Ramos (cell line): Measurements from ENCODE around the gene CYP46A1.

Experiments used
- in situ Hi-C: fragments of 300-500 bp; cut with MboI; formaldehyde crosslinking; loops from one replicate; pipeline ENCODE4 v1.14.3; 2022; ENCODE audit warnings: low sequenced_read_pairs; ENCODE audit not compliant: unreplicated experiment

CYP46A1 gene

DNA sequence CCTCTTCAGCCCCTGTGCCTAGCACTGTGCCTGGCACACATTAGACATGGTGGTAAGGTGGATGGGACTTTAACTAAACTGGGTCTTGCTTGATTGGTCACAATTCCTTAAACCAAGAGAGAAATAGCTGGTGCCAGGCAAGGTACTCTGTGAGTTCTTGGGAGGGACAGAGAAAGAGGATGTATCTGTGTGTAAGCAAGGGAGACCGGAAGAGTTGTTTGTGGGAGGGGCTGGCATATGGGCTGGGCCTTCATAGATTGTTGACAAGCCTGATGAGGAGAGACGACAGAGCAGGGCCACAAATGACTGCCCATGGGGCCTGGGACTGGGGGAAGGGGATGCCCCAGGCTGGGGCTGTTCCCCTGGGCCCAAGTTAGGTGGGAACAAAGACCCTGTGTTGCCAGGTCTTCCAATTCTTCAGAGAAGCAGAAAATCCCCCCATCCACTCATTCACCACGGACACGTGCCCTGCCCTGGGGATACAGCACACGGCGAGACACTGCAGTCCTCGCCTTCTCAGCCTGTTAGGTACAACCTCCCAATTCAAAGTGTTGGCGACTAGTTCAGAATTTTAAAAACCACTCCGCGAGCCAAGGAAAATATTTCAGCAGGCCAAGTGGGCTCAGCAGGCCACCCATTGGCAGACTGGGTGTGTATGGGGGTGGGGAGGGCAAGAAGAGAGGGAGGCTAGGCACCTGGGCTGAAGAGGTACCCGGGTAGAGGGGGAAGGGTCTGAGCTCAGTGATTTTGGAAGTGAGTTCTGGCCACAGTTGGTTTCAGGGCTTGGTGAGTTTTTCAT is 11.4 kb upstream of the CYP46A1 start:
- in situ Hi-C loops: no loop called here

DNA sequence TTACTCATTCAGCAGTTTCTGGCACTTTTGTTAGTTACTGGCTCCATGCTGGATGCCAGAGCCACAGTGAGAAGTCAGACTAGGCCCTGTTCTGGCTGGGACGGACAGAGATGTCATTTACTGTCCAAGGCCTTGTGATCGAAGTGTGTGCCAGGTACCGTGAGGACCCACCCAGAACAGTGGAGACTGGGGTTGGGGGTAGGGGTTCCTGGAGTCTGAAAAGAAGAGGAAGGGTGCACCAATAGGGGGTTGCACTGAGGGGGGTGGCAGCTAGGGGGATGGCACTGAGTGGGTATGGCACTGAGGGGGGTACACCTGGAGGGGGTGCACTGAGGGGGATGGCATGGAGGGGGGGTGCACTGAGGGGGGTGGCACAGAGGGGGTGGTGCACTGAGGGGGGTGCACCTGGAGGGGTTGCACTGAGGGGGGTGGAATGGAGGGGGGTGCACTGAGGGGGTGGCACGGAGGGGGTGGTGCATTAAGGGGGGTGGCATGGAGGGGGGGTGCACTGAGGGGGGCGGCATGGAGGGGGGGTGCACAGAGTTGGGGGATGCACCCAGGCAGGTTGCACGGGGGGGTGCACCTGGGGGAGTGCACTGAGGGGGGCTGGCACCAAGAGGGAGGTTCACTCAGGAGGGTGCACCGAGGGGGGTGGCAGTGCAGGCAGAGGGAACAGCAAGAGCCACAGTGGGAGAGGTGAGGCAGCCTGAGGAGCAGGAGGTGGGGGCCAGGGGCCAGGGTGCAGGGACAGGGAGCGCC is 10.6 kb upstream of the CYP46A1 start:
- in situ Hi-C loops: no loop called here

- in situ Hi-C loops: no loop called here
These were observed 9.9 kb upstream of the CYP46A1 start for GRCh38 chr14:99674064-99674650.

DNA sequence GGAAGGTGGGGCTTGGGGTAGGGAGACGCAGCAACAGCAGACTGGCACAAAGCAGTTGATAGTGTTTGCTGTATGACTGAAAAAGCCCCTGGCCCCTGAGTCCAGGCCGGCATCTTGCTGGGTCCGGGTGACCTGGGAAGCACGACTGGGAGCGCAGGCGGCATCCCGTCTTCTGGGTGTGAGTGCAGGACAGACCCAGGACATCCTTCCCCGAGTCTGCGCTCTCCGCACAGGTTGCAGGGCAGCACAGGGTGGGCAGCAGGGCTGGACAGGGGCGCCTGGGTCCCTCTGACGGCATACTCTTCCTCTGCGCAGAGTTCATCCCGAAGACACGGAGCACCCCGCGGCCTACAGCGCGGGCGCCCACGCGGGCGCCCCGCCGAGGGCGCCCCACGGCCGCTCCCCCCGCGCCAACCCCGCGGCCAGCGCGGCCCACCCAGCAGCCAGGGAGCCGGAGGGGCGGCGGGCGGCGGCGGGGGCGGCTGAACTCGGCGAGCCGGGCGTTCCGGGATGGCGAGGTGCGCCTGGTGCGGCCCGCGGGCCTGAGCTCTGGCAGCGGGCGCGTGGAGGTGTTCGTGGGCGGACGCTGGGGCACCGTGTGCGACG is 9.2 kb upstream of the CYP46A1 start:
- in situ Hi-C loops: no loop called here

DNA sequence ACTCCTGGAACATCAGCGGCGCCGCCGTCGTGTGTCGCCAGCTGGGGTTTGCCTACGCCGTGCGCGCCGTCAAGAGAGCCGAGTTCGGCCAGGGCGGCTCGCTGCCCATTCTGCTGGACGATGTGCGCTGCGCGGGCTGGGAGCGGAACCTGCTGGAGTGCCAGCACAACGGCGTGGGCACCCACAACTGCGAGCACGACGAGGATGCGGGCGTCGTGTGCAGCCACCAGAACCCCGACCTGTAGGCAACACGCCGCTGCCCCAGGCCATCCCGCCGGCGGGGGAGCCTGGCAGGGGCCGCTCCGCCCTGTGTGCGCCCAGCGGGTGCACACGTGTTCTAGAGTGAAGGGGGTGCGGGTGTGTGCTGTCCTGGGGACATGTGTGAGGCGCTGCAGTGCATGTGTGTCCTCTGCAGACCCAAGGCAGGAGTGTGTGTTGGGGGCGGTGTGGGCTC is 8.7 kb upstream of the CYP46A1 start:
- in situ Hi-C loops: no loop called here

- in situ Hi-C loops: no loop called here
These were observed 8.1 kb upstream of the CYP46A1 start for GRCh38 chr14:99675951-99676350.

- in situ Hi-C loops: no loop called here
These were observed 7.4 kb upstream of the CYP46A1 start for GRCh38 chr14:99676657-99677056.

DNA sequence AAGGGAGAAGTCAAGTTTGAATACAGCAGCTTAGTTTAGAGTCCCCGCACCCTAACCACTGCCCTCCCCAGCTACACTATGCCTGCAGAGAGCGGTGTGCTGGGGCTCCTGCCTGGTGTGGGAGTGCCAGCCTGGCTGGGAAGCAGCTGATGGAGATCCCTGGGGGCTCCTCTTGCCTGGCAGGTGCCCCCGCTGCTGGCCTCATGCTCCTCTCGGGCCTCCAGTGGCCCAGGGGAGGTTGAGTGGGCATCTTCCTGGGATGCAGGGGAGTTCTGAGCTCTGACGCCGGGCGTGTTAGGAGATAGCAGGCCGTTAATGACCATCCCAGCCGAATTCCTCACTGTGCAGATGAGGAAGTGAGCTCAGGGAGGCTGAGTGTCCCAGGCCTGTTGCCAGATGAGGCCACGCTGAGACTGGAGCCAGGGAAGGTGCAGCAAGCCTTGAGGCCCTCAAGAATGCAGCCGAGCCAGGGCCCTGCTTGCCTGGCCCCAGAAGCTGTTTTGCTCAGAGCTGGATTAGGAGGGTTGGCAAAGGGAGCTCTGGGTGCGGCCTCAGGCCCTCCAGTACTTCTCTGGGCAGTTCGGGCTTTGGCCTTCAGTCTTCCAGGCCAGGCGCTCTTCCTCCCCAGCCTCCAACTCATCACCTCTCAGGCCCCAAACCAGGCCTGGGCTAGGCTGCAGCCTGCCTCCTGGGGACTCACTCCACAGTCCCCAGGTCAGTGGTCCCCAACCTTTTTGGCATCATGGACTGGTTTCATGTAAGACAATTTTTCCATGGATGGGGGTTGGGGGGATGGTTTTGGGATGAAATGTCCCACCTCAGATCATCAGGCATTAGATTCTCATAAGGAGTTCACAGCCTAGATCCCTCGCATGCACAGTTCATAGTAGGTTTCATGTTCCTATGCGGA is 6.6 kb upstream of the CYP46A1 start:
- in situ Hi-C loops: no loop called here

- in situ Hi-C loops: no loop called here
These were observed 5.9 kb upstream of the CYP46A1 start for GRCh38 chr14:99678198-99678597.

- in situ Hi-C loops: no loop called here
These were observed 5.0 kb upstream of the CYP46A1 start for GRCh38 chr14:99679111-99679510.

GRCh38 chr14:99679543-99679942 is 4.6 kb upstream of the CYP46A1 start:
- in situ Hi-C loops: no loop called here

DNA sequence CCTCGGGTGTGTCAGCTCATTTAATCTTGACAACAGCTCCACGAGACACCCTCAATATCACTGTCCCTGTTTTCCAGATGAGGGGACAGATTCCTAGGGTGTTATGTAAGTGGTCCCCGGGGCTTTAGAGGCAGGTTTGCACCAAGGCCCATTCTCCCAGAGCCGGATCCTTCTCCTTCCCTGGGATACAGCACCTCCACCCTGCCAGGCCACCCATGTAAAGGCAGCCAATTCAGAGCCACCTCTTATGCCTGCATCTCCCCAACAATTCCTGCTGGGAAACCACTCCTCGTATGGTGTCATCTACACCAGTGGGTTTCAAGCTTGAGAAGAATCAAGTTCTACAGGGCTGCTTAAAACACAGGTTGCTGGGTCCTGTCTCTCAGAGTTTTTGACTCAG is 4.1 kb upstream of the CYP46A1 start:
- in situ Hi-C loops: no loop called here

- in situ Hi-C loops: no loop called here
These were observed 2.8 kb upstream of the CYP46A1 start for GRCh38 chr14:99681101-99681831.

- in situ Hi-C loops: no loop called here
These were observed 2.3 kb upstream of the CYP46A1 start for GRCh38 chr14:99681832-99682148.

DNA sequence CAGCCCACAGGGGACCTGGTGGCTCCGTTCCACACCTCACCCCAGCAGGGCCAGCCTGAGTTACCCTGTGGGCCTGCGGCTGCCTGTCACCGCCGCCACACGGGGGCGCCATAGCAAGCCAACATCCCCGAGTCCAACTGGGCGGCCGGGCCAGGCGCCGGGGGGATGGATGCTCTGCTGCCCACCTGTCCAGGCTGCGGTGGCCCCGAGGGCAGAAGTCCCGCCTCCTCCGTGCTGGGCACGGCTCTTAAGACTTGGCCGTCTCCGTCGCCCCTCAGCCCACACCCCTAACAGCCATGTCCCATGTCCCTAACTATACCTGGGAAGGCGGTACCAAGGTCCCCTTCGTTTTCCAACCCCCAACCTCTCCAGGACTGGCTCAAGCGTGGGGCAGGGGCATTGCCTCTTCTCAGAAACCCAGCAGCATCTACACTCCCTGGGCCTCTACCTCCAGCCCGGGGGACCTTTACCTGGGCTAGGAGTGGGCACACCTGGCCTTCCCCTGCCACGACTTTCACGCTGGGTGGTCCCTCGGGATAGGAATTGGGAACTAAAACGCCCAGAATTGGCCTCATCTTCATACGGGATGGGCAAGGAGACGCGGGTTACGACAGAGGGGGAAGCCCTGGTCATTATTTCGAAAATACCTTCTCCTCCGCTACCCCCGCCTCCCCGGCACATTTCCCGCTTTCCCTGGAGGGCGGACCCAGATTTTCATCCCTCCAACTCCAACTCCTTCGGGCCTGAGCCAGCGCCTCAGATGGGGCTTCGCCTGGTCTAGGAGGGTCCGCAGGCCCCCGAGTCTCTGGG is 1.1 kb upstream of the CYP46A1 start:
- in situ Hi-C loops: no loop called here

DNA sequence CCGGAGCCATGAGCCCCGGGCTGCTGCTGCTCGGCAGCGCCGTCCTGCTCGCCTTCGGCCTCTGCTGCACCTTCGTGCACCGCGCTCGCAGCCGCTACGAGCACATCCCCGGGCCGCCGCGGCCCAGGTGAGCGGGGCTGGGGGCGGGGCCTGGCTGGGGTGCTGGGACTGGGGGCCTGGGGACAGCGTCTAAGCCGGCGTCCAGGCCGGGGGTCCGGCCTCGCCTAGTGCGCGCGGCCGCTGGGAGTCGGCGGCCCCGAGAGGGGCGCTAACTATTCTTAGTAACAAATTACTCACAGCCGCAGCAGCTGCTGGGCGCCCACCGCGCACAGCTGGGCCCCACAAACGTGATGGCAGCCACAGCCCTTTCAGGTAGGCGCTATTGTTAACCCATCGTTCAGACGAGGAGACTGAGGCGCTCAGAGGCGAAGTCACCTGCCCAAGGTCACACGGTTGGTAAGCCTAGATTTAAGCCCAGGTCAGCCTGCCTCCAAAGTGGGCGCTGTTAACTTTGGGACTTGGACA is 374 bp downstream of the CYP46A1 start:
- in situ Hi-C loops: no loop called here

- in situ Hi-C loops: no loop called here
These were observed 1.1 kb downstream of the CYP46A1 start for GRCh38 chr14:99685151-99685591.

DNA sequence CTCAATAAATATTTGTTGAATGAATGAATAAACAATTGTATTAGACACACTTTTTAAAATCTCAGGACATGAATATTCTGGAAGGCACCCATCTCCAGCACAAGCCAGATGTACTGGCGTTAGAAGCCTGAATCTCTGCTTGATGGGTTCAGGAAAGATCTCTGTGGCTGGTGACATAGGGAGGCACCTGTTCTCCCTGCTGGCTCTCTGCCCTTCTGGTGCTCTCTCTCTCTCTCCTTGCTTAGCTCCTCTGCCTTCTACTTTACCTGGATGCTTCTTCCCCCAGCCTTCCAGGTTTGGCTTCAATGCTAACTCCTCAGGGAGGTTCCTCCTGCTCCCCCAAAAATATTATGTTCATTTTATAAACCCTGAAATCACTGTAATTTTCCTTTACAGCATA is 1.5 kb downstream of the CYP46A1 start:
- in situ Hi-C loops: no loop called here
